ENCODE measurements around the gene MAPKBP1.

- TF ChIP-seq CTCF (IDR thresholded peaks at IDR 0.05): no peak
- TF ChIP-seq POLR2A (IDR thresholded peaks at IDR 0.05): no peak
Observed at GRCh38 chr15:41872166-41872747, 98.0 kb downstream of the MAPKBP1 start.
